ENCODE results near the gene BEST3. TPM values are rescaled to one million over a fixed set of nuclear protein-coding genes. Genes with fewer than 3 reads are reported as not detected.

The BEST3 gene
- total RNA-seq, 1 experiment from 2014 or later: 0.54 TPM

- no peaks in the 10 kb centered on the region for H3K79me2 ChIP-seq (ENCODE audit: insufficient read depth, low read length)
- TF ChIP-seq FOSL1 (IDR thresholded peaks at IDR 0.05; ENCODE audit: low read depth) (no peak), CEBPB (IDR thresholded peaks at IDR 0.05; ENCODE audit: low read depth) (no peak), ZFX (IDR thresholded peaks at IDR 0.05) (no peak), ELF1 (IDR thresholded peaks at IDR 0.05; ENCODE audit: borderline replicate concordance, low read depth) (no peak), YY1 (IDR thresholded peaks at IDR 0.05; ENCODE audit: extremely low read depth, insufficient replicate concordance, low read depth, low read length) (no peak), CTCF (IDR thresholded peaks at IDR 0.05 in 2 of 3, conservative IDR thresholded peaks at IDR 0.05 in 1 of 3; ENCODE audit: borderline replicate concordance in 1 of 3, insufficient read depth in 1 of 3, low read depth in 2 of 3, low read length in 2 of 3) (no peak), SRF (IDR thresholded peaks at IDR 0.05; ENCODE audit: low read depth) (no peak), ZNF274 (IDR thresholded peaks at IDR 0.05; ENCODE audit: low read depth, low read length) (no peak)
- ChIA-PET RAD21 (ENCODE audit: low non-redundant PET in 1 of 2, low total read pairs in 2 of 2, uncharacterized antibody in 2 of 2, unreplicated experiment in 2 of 2) (no interaction called here), POLR2A (no interaction called here), CTCF (no interaction called here)
- BruUV-seq (replicated peaks): no TSS peak
- no peak overlapping the region for H2AFZ ChIP-seq (ENCODE audit: low read depth, low read length, poor library complexity, severe bottlenecking)
- H4K20me1 ChIP-seq (ENCODE audit: insufficient read depth): no peaks in the 10 kb centered on the region
- ATAC-seq (no peak), DNase-seq (ENCODE audit: low read depth, low spot score) (no peak)
- H3K4me1 ChIP-seq (ENCODE audit: control insufficient read depth in 1 of 2, insufficient read depth in 2 of 2, low read length in 2 of 2): no peaks in the 10 kb centered on the region
- no peaks in the 10 kb centered on the region for H3K36me3 ChIP-seq (ENCODE audit: control insufficient read depth in 1 of 2, insufficient read depth in 2 of 2, low read length in 2 of 2)
- H3K9ac ChIP-seq (ENCODE audit: low read length): no peak overlapping the region
- H3K9me2 ChIP-seq (ENCODE audit: insufficient read depth): no peaks in the 10 kb centered on the region
- no peaks in the 10 kb centered on the region for H3K9me3 ChIP-seq (ENCODE audit: control insufficient read depth in 1 of 2, insufficient read depth in 1 of 2, low read depth in 1 of 2, low read length in 2 of 2)
- no peak overlapping the region for H3K4me3 ChIP-seq (replicated peaks in 1 of 2; ENCODE audit: low read depth in 1 of 2, low read length in 2 of 2)
- H3K4me2 ChIP-seq (ENCODE audit: low read length): no peak overlapping the region
- no peak overlapping the region for H3K27ac ChIP-seq (ENCODE audit: low read depth, low read length)
- intact Hi-C loops (cut with micrococcal nuclease): loop anchor here (10.0 kb wide), 1 partner anchor 1062 kb away; no protein-coding TSS in a partner anchor
- H3K27me3 ChIP-seq (ENCODE audit: insufficient read depth, low read length): no peaks in the 10 kb centered on the region
Observed at GRCh38 chr12:69662764-69663163, 36.3 kb downstream of the BEST3 start.

GRCh38 chr12:69661386-69661785 is 37.7 kb downstream of the BEST3 start:
- intact Hi-C loops (cut with micrococcal nuclease): loop anchor here (10.0 kb wide), 1 partner anchor 1063 kb away; no protein-coding TSS in a partner anchor
- ChIA-PET RAD21 (ENCODE audit: low non-redundant PET in 1 of 2, low total read pairs in 2 of 2, uncharacterized antibody in 2 of 2, unreplicated experiment in 2 of 2) (no interaction called here), CTCF (no interaction called here), POLR2A (no interaction called here)
- Histone ChIP-seq H3K9me2 (ENCODE audit: insufficient read depth) (no peaks in the 10 kb centered on the region), H3K36me3 (ENCODE audit: control insufficient read depth in 1 of 2, insufficient read depth in 2 of 2, low read length in 2 of 2) (no peaks in the 10 kb centered on the region), H3K4me3 (replicated peaks in 1 of 2; ENCODE audit: low read depth in 1 of 2, low read length in 2 of 2) (no peak overlapping the region), H3K79me2 (ENCODE audit: insufficient read depth, low read length) (no peaks in the 10 kb centered on the region), H3K27ac (ENCODE audit: low read depth, low read length) (no peak overlapping the region), H4K20me1 (ENCODE audit: insufficient read depth) (no peaks in the 10 kb centered on the region), H3K9ac (ENCODE audit: low read length) (no peak overlapping the region), H3K4me2 (ENCODE audit: low read length) (no peak overlapping the region), H3K4me1 (ENCODE audit: control insufficient read depth in 1 of 2, insufficient read depth in 2 of 2, low read length in 2 of 2) (no peaks in the 10 kb centered on the region), H3K9me3 (ENCODE audit: control insufficient read depth in 1 of 2, insufficient read depth in 1 of 2, low read depth in 1 of 2, low read length in 2 of 2) (no peaks in the 10 kb centered on the region), H2AFZ (ENCODE audit: low read depth, low read length, poor library complexity, severe bottlenecking) (no peak overlapping the region), H3K27me3 (ENCODE audit: insufficient read depth, low read length) (no peaks in the 10 kb centered on the region)
- DNase-seq (ENCODE audit: low read depth, low spot score) (no peak), ATAC-seq (no peak)
- BruUV-seq (replicated peaks): no TSS peak
- TF ChIP-seq RAD21 (IDR thresholded peaks at IDR 0.05; ENCODE audit: low read depth) (no peak), EZH2 (IDR thresholded peaks at IDR 0.05) (no peak), ELF1 (IDR thresholded peaks at IDR 0.05; ENCODE audit: borderline replicate concordance, low read depth) (no peak), SIN3A (IDR thresholded peaks at IDR 0.05; ENCODE audit: low read depth) (no peak), SRF (IDR thresholded peaks at IDR 0.05; ENCODE audit: low read depth) (no peak), SP1 (IDR thresholded peaks at IDR 0.05; ENCODE audit: low read depth) (no peak), JUND (IDR thresholded peaks at IDR 0.05) (no peak), MAX (IDR thresholded peaks at IDR 0.05) (no peak), TCF7L2 (IDR thresholded peaks at IDR 0.05; ENCODE audit: borderline replicate concordance, extremely low read depth, insufficient read depth, insufficient read length) (no peak), EGR1 (IDR thresholded peaks at IDR 0.05; ENCODE audit: low read depth) (no peak), CTCF (IDR thresholded peaks at IDR 0.05 in 2 of 3, conservative IDR thresholded peaks at IDR 0.05 in 1 of 3; ENCODE audit: borderline replicate concordance in 1 of 3, insufficient read depth in 1 of 3, low read depth in 2 of 3, low read length in 2 of 3) (no peak), YY1 (IDR thresholded peaks at IDR 0.05; ENCODE audit: extremely low read depth, insufficient replicate concordance, low read depth, low read length) (no peak), POLR2A (IDR thresholded peaks at IDR 0.05; ENCODE audit: borderline replicate concordance, extremely low read depth, insufficient read depth, insufficient read length) (no peak), EZH2phosphoT487 (IDR thresholded peaks at IDR 0.05; ENCODE audit: borderline replicate concordance) (no peak), CEBPB (IDR thresholded peaks at IDR 0.05; ENCODE audit: low read depth) (no peak)
